ENCODE measurements around the gene WNK1.

WNK1 gene

DNA sequence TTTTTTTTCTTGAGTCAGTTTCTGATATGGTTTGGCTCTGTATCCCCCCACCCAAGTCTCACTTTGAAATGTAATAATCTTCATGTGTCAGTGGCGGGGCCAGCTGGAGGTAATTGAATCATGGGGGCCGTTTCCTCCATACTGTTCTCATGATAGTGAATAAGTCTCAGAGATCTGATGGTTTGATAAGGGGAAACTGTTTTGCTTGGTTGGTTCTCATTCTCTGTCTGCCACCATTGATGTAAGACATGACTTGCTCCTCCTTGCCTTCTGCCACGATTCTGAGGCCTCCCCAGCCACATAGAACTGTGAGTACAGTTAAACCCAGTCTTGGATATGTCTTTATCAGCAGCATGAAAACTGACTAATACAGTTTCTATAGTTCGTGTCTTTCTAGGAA is 42.9 kb downstream of the WNK1 start:
- Histone ChIP-seq H3K9me3 (ENCODE audit: control insufficient read depth in 2 of 2, low read length in 2 of 2) (no peaks in the 10 kb centered on the region), H3K27me3 (ENCODE audit: control insufficient read depth in 2 of 2, insufficient read depth in 2 of 2, low read length in 2 of 2) (no peaks in the 10 kb centered on the region), H3K27ac (ENCODE audit: low read depth in 2 of 2, low read length in 2 of 2) (no peak overlapping the region), H3K36me3 (ENCODE audit: control insufficient read depth in 2 of 2, insufficient read depth in 2 of 2, low read length in 2 of 2) (no peaks in the 10 kb centered on the region), H3K4me1 (ENCODE audit: control insufficient read depth in 2 of 2, insufficient read depth in 2 of 2, low read length in 2 of 2) (no peaks in the 10 kb centered on the region), H3K9ac (ENCODE audit: low read depth in 1 of 2, low read length in 2 of 2) (no peak overlapping the region), H3K4me3 (ENCODE audit: low read length in 2 of 2) (no peak overlapping the region)

DNA sequence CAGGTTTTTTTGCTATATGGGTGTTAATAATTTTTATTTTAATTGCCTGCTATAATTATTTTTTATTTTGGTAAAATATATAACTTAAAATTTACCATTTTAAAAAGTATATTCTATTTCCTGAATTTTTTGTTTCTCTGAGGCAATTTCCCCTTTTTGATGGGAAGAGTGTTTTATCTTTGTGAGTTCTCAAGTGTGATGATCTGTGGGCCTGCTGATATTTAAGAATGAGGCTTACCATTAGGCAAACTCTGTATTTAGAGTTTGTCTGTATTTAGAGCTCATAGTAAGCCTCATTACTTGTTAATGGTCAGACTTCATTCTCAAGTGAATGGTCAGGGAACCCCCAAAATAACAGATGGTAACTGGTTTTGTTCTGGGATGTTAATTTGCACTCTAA is 48.0 kb downstream of the WNK1 start:
- Histone ChIP-seq H3K9ac (ENCODE audit: low read depth in 1 of 2, low read length in 2 of 2) (no peak overlapping the region), H3K36me3 (ENCODE audit: control insufficient read depth in 2 of 2, insufficient read depth in 2 of 2, low read length in 2 of 2) (no peaks in the 10 kb centered on the region), H3K9me3 (ENCODE audit: control insufficient read depth in 2 of 2, low read length in 2 of 2) (no peaks in the 10 kb centered on the region), H3K4me3 (ENCODE audit: low read length in 2 of 2) (no peak overlapping the region), H3K4me1 (ENCODE audit: control insufficient read depth in 2 of 2, insufficient read depth in 2 of 2, low read length in 2 of 2) (peaks cover 2 to 4% of the 10 kb centered on the region in 2 donors), H3K27ac (ENCODE audit: low read depth in 2 of 2, low read length in 2 of 2) (no peak overlapping the region), H3K27me3 (ENCODE audit: control insufficient read depth in 2 of 2, insufficient read depth in 2 of 2, low read length in 2 of 2) (no peaks in the 10 kb centered on the region)

- Histone ChIP-seq H3K4me1 (ENCODE audit: control insufficient read depth in 2 of 2, insufficient read depth in 2 of 2, low read length in 2 of 2) (peaks cover 5 to 12% of the 10 kb centered on the region in 2 donors), H3K9me3 (ENCODE audit: control insufficient read depth in 2 of 2, low read length in 2 of 2) (no peaks in the 10 kb centered on the region), H3K36me3 (ENCODE audit: control insufficient read depth in 2 of 2, insufficient read depth in 2 of 2, low read length in 2 of 2) (no peaks in the 10 kb centered on the region), H3K27ac (ENCODE audit: low read depth in 2 of 2, low read length in 2 of 2) (no peak overlapping the region), H3K9ac (ENCODE audit: low read depth in 1 of 2, low read length in 2 of 2) (no peak overlapping the region), H3K27me3 (ENCODE audit: control insufficient read depth in 2 of 2, insufficient read depth in 2 of 2, low read length in 2 of 2) (no peaks in the 10 kb centered on the region), H3K4me3 (ENCODE audit: low read length in 2 of 2) (no peak overlapping the region)
Observed at GRCh38 chr12:802242-803120, 50.1 kb downstream of the WNK1 start.

DNA sequence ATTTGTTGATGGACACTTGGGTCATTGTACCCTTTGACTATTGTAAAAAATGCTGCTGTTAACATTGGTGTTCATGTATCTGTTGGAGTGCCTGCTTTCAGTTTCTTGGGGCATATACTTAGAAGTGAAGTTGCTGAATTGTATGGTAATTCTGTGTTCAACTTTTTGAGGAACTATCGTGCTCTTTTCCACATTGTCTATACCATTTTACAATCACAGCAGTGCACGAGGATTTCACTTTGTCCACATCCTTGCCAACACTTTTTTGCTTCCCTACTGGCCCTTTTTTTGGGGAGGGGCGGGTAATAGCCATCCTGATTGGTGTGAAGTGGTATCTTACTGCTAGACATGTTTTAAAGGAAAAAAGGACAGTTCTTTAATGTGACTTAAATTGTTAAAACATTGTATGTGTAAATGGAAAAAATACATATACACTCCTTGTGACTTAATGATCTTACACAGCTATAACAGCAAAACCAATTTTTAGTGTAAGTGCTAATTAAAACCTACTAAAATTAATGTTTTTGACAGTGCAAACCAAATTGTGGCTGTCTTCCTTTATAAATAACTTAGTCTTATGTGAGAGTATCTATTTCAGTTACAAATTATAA is 52.7 kb downstream of the WNK1 start:
- Histone ChIP-seq H3K27ac (ENCODE audit: low read depth in 2 of 2, low read length in 2 of 2) (no peak overlapping the region), H3K4me3 (ENCODE audit: low read length in 2 of 2) (no peak overlapping the region), H3K4me1 (ENCODE audit: control insufficient read depth in 2 of 2, insufficient read depth in 2 of 2, low read length in 2 of 2) (peaks cover 5 to 12% of the 10 kb centered on the region in 2 donors)

GRCh38 chr12:806200-806791 is 53.9 kb downstream of the WNK1 start:
- H3K9ac ChIP-seq (ENCODE audit: low read depth in 1 of 2, low read length in 2 of 2): no peak overlapping the region
- no peaks in the 10 kb centered on the region for H3K9me3 ChIP-seq (ENCODE audit: control insufficient read depth in 2 of 2, low read length in 2 of 2)
- H3K27me3 ChIP-seq (ENCODE audit: control insufficient read depth in 2 of 2, insufficient read depth in 2 of 2, low read length in 2 of 2): no peaks in the 10 kb centered on the region
- no peaks in the 10 kb centered on the region for H3K36me3 ChIP-seq (ENCODE audit: control insufficient read depth in 2 of 2, insufficient read depth in 2 of 2, low read length in 2 of 2)
- no peak overlapping the region for H3K27ac ChIP-seq (ENCODE audit: low read depth in 2 of 2, low read length in 2 of 2)
- H3K4me3 ChIP-seq (ENCODE audit: low read length in 2 of 2): no peak overlapping the region
- peaks cover 5 to 12% of the 10 kb centered on the region in 2 donors for H3K4me1 ChIP-seq (ENCODE audit: control insufficient read depth in 2 of 2, insufficient read depth in 2 of 2, low read length in 2 of 2)

More for the DNA sequence above, 52.7 kb downstream of the WNK1 start:
- Histone ChIP-seq H3K9me3 (ENCODE audit: control insufficient read depth in 2 of 2, low read length in 2 of 2) (no peaks in the 10 kb centered on the region), H3K9ac (ENCODE audit: low read depth in 1 of 2, low read length in 2 of 2) (no peak overlapping the region), H3K27me3 (ENCODE audit: control insufficient read depth in 2 of 2, insufficient read depth in 2 of 2, low read length in 2 of 2) (no peaks in the 10 kb centered on the region), H3K36me3 (ENCODE audit: control insufficient read depth in 2 of 2, insufficient read depth in 2 of 2, low read length in 2 of 2) (no peaks in the 10 kb centered on the region)

DNA sequence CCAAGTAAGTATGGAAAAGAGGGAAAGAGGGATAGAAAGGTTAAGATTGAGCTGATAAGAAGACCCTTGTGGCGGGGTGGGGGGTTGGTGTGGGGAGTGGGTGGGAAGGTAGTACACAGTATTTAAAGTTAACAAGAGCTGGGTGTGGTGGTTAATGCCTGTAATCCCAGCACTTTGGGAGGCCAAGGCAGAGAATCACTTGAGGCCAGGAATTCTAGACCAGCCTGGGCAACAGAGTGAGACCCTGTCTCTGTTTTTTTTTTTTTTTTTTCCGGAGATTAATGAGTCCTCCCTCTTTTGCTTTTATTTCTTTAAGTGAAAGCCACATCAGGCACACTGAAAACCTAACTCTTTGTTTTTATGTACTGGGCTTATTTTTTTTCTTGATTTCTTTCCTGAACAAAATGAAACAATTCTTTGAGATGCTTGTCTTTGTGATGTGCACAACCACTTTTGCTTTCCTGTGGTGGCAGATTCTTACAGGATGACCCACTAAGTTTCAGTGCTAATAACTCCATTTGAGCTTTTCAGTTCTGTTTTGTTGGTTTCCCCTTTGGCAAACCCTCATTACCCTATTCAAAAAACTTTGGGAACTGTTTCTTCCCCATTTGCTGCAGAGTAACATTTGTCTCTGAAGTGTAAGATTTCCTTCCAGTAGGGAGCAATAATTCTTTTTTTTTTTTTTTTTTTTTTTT is 54.8 kb downstream of the WNK1 start:
- Histone ChIP-seq H3K36me3 (ENCODE audit: control insufficient read depth in 2 of 2, insufficient read depth in 2 of 2, low read length in 2 of 2) (no peaks in the 10 kb centered on the region), H3K9ac (ENCODE audit: low read depth in 1 of 2, low read length in 2 of 2) (no peak overlapping the region), H3K4me3 (ENCODE audit: low read length in 2 of 2) (no peak overlapping the region), H3K4me1 (ENCODE audit: control insufficient read depth in 2 of 2, insufficient read depth in 2 of 2, low read length in 2 of 2) (peaks cover 5 to 11% of the 10 kb centered on the region in 2 donors), H3K27ac (ENCODE audit: low read depth in 2 of 2, low read length in 2 of 2) (peak overlapping the region in 1 of 2 donors; percentile 6), H3K27me3 (ENCODE audit: control insufficient read depth in 2 of 2, insufficient read depth in 2 of 2, low read length in 2 of 2) (no peaks in the 10 kb centered on the region), H3K9me3 (ENCODE audit: control insufficient read depth in 2 of 2, low read length in 2 of 2) (no peaks in the 10 kb centered on the region)

DNA sequence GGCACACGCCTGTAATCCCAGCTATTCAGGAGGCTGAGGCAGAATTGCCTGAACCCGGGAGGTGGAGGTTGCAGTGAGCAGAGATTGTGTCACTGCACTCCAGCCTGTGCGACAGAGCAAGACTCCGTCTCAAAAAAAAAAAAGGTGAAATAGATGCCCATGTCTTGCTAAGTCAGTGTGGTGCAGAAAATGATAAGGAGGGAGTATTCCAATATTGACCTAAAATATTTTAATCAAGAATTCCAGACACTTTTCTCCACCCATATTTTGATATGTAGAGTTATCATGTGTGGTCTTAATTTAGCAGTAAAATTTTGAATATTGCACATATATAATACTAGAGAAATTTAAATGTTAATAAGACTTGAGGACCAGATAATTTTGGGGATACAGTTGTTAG is 57.7 kb downstream of the WNK1 start:
- Histone ChIP-seq H3K27ac (ENCODE audit: low read depth in 2 of 2, low read length in 2 of 2) (no peak overlapping the region), H3K9ac (ENCODE audit: low read depth in 1 of 2, low read length in 2 of 2) (no peak overlapping the region), H3K4me1 (ENCODE audit: control insufficient read depth in 2 of 2, insufficient read depth in 2 of 2, low read length in 2 of 2) (peaks cover 4 to 8% of the 10 kb centered on the region in 2 donors)

GRCh38 chr12:810671-811415 is 58.5 kb downstream of the WNK1 start:
- peaks cover 0 to 3% of the 10 kb centered on the region in 2 donors for H3K36me3 ChIP-seq (ENCODE audit: control insufficient read depth in 2 of 2, insufficient read depth in 2 of 2, low read length in 2 of 2)

More for the DNA sequence above, 57.7 kb downstream of the WNK1 start:
- peaks cover 0 to 3% of the 10 kb centered on the region in 2 donors for H3K36me3 ChIP-seq (ENCODE audit: control insufficient read depth in 2 of 2, insufficient read depth in 2 of 2, low read length in 2 of 2)
- no peak overlapping the region for H3K4me3 ChIP-seq (ENCODE audit: low read length in 2 of 2)
- no peaks in the 10 kb centered on the region for H3K27me3 ChIP-seq (ENCODE audit: control insufficient read depth in 2 of 2, insufficient read depth in 2 of 2, low read length in 2 of 2)
- H3K9me3 ChIP-seq (ENCODE audit: control insufficient read depth in 2 of 2, low read length in 2 of 2): no peaks in the 10 kb centered on the region

DNA sequence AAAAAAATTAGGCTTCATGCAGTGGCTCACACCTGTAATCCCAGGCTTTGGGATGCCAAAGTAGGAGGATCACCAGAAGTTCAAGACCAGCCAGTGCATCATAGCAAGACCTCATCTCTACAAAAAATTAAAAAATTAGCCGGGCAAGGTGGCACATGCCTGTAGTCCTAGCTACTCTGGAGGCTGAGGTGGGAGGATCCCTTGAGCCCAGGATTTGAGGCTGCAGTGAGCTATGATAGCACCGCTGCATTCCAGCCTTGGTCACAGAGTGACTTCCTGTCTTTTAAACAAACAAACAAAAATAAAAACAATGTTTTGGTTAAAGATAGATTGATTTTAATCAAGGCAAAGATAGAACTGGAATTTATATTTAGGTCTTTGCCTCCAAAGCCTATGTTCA is 60.6 kb downstream of the WNK1 start:
- no peak overlapping the region for H3K9ac ChIP-seq (ENCODE audit: low read depth in 1 of 2, low read length in 2 of 2)
- H3K36me3 ChIP-seq (ENCODE audit: control insufficient read depth in 2 of 2, insufficient read depth in 2 of 2, low read length in 2 of 2): peaks cover 0 to 3% of the 10 kb centered on the region in 2 donors
- no peaks in the 10 kb centered on the region for H3K9me3 ChIP-seq (ENCODE audit: control insufficient read depth in 2 of 2, low read length in 2 of 2)
- no peak overlapping the region for H3K4me3 ChIP-seq (ENCODE audit: low read length in 2 of 2)
- H3K4me1 ChIP-seq (ENCODE audit: control insufficient read depth in 2 of 2, insufficient read depth in 2 of 2, low read length in 2 of 2): no peaks in the 10 kb centered on the region
- H3K27me3 ChIP-seq (ENCODE audit: control insufficient read depth in 2 of 2, insufficient read depth in 2 of 2, low read length in 2 of 2): no peaks in the 10 kb centered on the region
- H3K27ac ChIP-seq (ENCODE audit: low read depth in 2 of 2, low read length in 2 of 2): no peak overlapping the region

More at GRCh38 chr12:810671-811415, 58.5 kb downstream of the WNK1 start:
- H3K9ac ChIP-seq (ENCODE audit: low read depth in 1 of 2, low read length in 2 of 2): no peak overlapping the region
- peaks cover 4 to 8% of the 10 kb centered on the region in 2 donors for H3K4me1 ChIP-seq (ENCODE audit: control insufficient read depth in 2 of 2, insufficient read depth in 2 of 2, low read length in 2 of 2)
- H3K9me3 ChIP-seq (ENCODE audit: control insufficient read depth in 2 of 2, low read length in 2 of 2): no peaks in the 10 kb centered on the region
- no peaks in the 10 kb centered on the region for H3K27me3 ChIP-seq (ENCODE audit: control insufficient read depth in 2 of 2, insufficient read depth in 2 of 2, low read length in 2 of 2)
- no peak overlapping the region for H3K4me3 ChIP-seq (ENCODE audit: low read length in 2 of 2)
- H3K27ac ChIP-seq (ENCODE audit: low read depth in 2 of 2, low read length in 2 of 2): no peak overlapping the region
